GM12873 (cell line): ENCODE data around the gene YPEL2.

Source experiments
- TF ChIP-seq, protein P1 (sequence below): IDR thresholded peaks from 2 replicates; pipeline ENCODE4 v1.5.1; 2012; ENCODE audit warnings: low read depth, mild to moderate bottlenecking, moderate library complexity, low read length, control low read depth; ENCODE audit not compliant: insufficient read depth; ENCODE audit errors: missing control alignments

YPEL2 gene

DNA sequence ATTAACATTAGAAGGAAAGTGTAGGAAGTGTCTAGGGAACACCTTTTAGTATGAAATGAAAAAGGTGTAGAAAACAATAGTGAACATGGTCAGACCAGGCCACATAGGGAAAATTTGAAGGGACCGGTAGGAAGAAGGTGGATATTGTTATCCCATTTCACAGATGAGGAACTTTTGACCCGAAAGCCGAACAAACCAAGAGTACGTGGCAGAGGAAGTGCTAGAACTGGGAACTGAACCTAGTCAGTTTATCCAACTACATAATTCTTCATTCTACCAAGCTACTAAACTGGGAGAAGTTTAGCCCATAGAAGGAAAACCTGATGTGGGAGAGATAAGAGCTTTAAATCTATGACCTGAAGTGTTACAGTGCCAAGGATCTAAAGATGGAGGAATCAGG, 43.2 kb downstream of the YPEL2 start:
- TF ChIP-seq, protein P1, sequence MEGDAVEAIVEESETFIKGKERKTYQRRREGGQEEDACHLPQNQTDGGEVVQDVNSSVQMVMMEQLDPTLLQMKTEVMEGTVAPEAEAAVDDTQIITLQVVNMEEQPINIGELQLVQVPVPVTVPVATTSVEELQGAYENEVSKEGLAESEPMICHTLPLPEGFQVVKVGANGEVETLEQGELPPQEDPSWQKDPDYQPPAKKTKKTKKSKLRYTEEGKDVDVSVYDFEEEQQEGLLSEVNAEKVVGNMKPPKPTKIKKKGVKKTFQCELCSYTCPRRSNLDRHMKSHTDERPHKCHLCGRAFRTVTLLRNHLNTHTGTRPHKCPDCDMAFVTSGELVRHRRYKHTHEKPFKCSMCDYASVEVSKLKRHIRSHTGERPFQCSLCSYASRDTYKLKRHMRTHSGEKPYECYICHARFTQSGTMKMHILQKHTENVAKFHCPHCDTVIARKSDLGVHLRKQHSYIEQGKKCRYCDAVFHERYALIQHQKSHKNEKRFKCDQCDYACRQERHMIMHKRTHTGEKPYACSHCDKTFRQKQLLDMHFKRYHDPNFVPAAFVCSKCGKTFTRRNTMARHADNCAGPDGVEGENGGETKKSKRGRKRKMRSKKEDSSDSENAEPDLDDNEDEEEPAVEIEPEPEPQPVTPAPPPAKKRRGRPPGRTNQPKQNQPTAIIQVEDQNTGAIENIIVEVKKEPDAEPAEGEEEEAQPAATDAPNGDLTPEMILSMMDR, result no peak

DNA sequence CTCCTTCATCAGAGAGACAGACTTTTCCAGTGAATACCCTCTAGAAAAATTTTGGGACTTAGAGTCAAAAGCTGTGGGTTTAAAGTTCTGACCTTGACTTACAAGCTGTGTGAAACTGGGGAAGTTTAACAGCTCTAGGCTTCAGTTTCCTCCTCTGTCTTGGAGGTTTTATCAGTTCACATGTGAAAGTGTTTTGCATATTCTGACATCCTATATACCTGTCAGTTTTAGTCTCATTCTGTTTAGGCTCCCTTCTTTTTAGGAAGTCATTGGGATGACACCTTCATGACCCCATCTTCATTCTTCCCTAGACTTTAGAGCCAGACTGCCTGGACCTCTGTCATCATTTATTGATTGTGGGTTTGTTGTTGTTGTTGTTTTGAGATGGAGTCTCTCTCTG, 44.4 kb downstream of the YPEL2 start:
- TF ChIP-seq, protein P1, result no peak

DNA sequence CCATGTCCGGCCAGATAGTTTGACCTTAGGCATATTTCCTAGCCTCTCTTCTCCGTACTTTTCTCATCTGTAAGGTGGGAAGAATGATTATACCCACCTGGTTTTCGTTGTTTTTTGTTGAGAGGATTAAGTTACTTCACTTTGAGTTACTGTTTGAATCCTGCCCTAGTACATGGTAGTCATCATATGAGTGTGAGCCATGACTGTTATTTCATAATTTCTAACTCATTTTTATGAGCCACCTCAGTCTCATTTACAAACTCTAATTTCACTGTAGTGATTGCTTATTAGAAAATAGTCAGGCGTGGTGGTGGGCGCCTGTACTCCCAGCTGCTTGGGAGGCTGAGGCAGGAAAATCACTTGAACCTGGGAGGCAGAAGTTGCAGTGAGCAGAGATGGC, 45.1 kb downstream of the YPEL2 start:
- TF ChIP-seq, protein P1, result no peak

DNA sequence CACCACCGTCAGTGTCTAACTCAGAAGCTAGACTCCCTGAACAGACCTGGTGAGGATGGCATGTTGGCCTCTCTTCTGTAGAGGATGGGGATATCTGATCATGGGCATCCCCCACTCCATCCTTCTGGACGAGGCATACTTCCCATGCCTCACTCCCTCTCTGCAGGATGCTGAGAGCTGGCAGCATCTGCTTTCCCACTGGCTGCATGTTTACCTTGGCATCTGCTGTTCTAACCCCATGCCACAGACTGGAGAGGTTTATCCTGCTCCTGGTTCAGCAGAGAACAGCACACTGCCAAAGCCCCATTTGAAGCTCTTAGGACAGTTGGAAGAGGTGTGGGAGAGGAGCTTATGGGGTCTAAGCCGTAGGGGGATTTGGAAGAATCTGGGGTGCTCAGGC, 46.0 kb downstream of the YPEL2 start:
- TF ChIP-seq, protein P1, result no peak

DNA sequence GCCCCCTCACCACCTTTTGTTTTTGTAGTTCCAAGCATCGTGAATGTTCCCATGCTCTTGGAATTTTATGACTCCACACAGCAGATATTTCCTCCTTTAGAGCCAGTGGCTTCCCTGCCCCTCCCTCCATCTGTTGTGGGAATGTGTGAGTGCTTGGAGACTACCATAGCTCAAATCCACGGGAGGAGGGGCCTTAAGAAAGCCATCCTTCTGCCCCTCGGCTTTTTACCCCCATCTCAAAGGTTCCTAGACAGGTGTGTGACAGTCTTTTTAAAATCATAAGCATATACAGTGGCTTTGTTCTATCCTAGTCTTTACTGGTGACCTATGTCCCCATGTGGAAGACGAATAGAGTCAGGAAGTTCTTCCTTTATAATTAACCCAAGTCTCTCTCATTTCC, 47.2 kb downstream of the YPEL2 start:
- TF ChIP-seq, protein P1, result no peak

DNA sequence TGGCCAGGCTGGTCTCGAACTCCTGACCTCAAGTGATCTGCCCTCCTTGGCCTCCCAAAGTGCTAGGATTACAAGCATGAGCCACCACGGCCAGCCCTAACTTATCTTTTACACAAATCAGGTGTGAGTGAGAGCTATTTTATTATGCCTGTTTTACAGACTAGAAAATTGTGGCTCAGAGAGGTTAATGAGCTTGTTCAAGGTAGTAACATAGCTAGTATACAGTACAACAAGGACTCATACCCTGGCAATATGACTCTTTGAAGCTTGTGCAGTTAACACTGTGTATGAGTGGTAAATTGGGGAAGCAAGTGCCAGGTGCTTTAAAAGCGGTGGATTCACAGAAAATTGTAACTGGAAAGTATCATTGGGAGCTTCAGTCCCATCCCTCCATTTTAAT, 49.0 kb downstream of the YPEL2 start:
- TF ChIP-seq, protein P1, result no peak

DNA sequence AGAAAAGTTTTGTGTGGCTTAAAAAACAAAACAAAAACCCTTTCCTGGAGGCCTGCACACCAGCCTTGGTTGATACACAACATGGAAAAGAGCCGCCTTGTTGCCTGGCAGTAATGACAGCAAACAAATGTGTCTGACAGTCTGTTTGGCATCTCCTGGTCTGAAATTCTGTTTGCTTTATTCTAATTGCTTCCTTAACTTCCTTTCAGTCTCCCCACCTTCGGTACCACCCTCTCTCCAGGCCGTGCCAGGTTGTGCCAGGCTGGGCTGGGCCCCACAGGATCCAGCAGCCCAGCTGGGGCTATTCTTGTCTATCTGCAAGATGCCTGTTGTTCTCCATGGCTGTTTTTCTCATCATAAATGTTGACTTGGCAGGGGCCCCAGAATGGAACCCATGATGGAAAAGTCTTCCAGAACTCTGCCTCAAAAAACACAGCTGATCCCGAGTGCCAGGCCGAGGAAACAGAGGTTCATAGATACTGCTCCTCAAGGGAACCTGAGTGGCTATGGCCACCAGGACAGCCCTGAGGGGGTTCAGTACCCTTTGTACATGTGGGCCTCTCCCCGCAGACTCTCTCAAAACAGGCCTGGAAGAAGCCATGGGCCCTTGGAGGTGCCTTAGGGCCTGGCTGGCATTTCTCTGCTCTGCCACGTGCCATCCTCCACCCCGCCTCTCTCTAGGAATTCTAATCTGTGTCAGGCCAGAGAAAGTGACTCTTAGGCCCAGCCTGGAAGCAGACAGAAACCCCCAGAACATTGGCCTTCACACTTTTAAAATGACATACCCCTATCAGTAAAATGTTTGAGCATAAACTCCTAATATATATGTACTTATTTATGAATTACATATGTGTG, 50.5 kb downstream of the YPEL2 start:
- TF ChIP-seq, protein P1, result no peak

DNA sequence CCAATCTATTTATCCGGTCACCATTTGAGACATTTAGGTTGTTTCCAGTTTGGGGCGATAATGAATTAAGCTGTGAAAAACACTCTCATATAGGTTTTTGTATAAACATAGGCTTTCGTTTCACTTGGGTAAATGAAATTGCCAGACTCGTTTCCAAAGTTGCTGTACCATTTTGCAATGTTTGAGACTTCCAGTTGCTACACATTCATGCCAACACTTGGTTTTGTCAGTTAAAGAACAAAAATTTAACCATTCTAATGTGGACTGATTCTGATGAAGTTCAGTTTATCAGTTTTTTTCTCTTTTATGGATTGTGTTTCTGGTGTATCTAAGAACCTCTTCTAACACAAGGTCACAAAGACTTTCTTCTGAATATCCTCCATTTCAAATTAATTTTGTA, 52.4 kb downstream of the YPEL2 start:
- TF ChIP-seq, protein P1, result no peak
